GM18868 (cell line): ENCODE data around the gene SFXN3.
A peak's percentile ranks its signal among the peaks of the same experiment; 100 is the strongest.

ENCODE experiments used
- ATAC-seq: cut with Tn5 transposase; IDR thresholded peaks from one replicate; pipeline ENCODE4 v1.9.1; 2021; ENCODE audit warnings: mild to moderate bottlenecking, moderate library complexity; ENCODE audit not compliant: unreplicated experiment

Gene SFXN3

GRCh38 chr10:100999742-101000126 is 31.3 kb upstream of the SFXN3 start, which contains the start of gene LZTS2:
TSS of gene LZTS2 (plus strand) at chr10:100999808. CDS start at chr10:101002539, 2,731 bp downstream.
- ATAC-seq = no peak

GRCh38 chr10:101000127-101000914 is 30.7 kb upstream of the SFXN3 start:
- no peak for ATAC-seq

GRCh38 chr10:101000915-101001658 is 29.9 kb upstream of the SFXN3 start:
- no peak for ATAC-seq

GRCh38 chr10:101001659-101002035 is 29.4 kb upstream of the SFXN3 start:
- ATAC-seq = no peak

GRCh38 chr10:101002456-101002855 is 28.6 kb upstream of the SFXN3 start:
- ATAC-seq = no peak

- ATAC-seq = no peak
These were observed 27.3 kb upstream of the SFXN3 start for GRCh38 chr10:101003639-101004206.

- no peak for ATAC-seq
These were observed 25.7 kb upstream of the SFXN3 start for GRCh38 chr10:101005361-101005760.

GRCh38 chr10:101005869-101006567 is 25.0 kb upstream of the SFXN3 start:
- ATAC-seq = no peak

GRCh38 chr10:101006593-101007098 is 24.4 kb upstream of the SFXN3 start:
- ATAC-seq = no peak

GRCh38 chr10:101007099-101007711 is 23.8 kb upstream of the SFXN3 start:
- no peak for ATAC-seq

- ATAC-seq = no peak
These were observed 22.9 kb upstream of the SFXN3 start for GRCh38 chr10:101007915-101008822.

GRCh38 chr10:101008823-101009423 is 22.1 kb upstream of the SFXN3 start:
- ATAC-seq = no peak

GRCh38 chr10:101010329-101010728 is 20.7 kb upstream of the SFXN3 start:
- ATAC-seq = no peak

- no peak for ATAC-seq
These were observed 19.3 kb upstream of the SFXN3 start for GRCh38 chr10:101011517-101012423.

GRCh38 chr10:101012525-101013364 is 18.3 kb upstream of the SFXN3 start:
- ATAC-seq = peak; percentile 85

- no peak for ATAC-seq
These were observed 17.6 kb upstream of the SFXN3 start for GRCh38 chr10:101013365-101013825.

- no peak for ATAC-seq
These were observed 16.7 kb upstream of the SFXN3 start for GRCh38 chr10:101014230-101014884.
